Measurements from ENCODE around the gene HLF.

Gene HLF

DNA sequence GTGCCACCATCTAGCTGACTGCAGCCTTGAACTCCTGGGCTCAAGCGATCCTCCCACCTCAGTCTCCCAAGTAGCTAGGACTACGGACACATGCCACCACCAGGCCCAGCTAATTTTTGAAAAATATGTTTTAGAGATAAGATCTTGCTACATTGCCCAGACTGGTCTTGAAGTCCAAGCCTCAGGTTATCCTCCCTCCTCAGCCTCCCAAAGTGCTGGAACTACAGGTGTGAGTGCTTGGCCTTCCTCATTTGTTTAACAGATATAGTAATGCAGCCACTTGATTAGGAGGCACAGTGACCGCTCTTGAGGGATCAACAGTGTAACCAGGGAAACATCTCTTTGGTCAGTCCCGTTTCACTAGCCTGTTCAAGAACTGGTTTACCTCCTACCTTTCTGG, 35.1 kb downstream of the HLF start:
- Mint-ChIP-seq H3K4me3 (no peak overlapping the region), H3K9me3 (no peaks in the 10 kb centered on the region), H3K27ac (no peak overlapping the region), H3K36me3 (ENCODE audit: low read depth) (no peaks in the 10 kb centered on the region), H3K27me3 (no peaks in the 10 kb centered on the region), H3K4me1 (no peaks in the 10 kb centered on the region)
- no peak for ATAC-seq
- no peak for DNase-seq

DNA sequence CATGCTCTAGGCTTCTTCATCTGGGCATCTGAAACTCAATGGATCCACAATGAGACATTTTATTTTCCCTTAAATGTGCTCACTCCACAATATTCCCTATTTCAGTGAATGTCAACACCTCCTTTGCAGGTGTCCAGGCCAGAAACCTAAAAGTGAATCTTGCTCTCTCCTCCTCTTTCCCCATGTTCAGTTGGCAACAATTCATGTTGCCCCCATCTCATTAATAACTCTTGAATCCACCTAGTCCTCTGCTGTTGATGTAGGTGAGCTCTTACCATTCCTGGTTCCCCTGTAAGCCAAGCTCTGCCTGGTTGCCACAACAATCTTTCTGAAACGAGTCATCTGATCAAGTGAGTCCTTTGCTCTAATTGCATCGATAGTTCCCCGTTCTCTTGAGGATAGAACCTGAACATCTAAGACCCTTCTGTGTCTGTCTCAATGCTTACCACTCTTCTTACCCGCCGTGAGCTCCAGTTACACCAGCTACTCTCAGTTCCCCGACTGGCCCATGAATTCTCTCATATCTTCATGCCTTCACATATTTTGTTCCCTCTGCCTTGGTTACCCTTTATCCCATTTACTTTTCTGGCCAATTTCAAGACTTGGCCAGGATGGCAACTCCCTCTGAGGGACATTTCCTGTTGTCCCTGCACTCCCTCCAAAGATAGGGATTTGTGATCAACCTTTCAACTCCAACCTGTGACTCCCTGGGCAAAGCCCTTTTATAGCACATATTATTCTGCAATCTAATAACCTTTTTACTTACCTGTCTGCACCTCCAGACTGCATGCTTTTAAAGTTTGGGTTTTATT, 35.9 kb downstream of the HLF start:
- no peaks in the 10 kb centered on the region for H3K36me3 Mint-ChIP-seq (ENCODE audit: low read depth)
- H3K27me3 Mint-ChIP-seq = no peaks in the 10 kb centered on the region
- H3K27ac Mint-ChIP-seq = no peak overlapping the region
- no peak overlapping the region for H3K4me3 Mint-ChIP-seq
- H3K4me1 Mint-ChIP-seq = no peaks in the 10 kb centered on the region
- no peak for DNase-seq
- H3K9me3 Mint-ChIP-seq = no peaks in the 10 kb centered on the region
- no peak for ATAC-seq

DNA sequence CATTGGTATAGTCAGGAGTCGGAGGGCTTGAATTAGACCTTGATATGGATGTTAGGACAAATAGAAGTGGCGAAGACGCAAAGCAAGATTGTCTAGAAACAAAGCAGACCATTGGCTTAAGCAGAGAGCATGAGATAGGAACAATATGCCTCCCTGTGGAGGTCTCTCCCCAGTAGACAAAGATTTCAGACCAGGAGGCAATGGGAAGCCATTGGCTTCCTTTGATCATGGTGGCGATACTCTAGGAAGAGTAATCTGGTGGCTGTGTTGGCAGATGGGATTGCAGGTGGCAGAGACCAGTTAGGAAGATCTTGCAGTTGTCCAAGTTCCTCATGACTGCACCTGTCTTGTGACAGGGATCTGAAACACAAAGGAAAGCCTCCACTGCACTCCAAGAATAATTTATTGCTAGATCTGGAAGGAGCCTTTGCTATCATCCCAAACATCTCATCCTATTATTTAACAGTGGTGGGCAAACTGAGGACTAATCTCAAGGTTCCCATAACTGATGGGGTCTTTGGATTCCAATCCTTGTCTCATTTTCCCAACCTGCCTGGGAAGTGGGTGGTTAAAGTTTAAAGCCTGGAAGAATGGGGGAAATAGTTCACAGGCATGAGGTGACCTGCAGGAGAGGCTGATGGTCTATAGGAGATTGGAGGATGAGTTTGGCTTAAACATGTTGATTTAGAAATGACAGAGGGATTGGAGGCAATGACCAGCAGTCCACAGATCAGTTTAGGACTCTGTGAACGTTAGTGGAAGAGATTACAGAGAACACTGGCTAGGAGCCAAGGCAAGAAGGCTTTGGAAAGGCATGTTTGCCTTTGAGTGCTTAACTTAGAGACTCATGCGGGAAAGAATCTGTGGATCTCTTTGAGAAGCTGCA, 37.0 kb downstream of the HLF start:
- H3K27ac Mint-ChIP-seq = no peak overlapping the region
- H3K4me3 Mint-ChIP-seq = no peak overlapping the region
- H3K36me3 Mint-ChIP-seq (ENCODE audit: low read depth) = no peaks in the 10 kb centered on the region
- peaks cover 3% of the 10 kb centered on the region for H3K27me3 Mint-ChIP-seq
- no peaks in the 10 kb centered on the region for H3K4me1 Mint-ChIP-seq
- no peaks in the 10 kb centered on the region for H3K9me3 Mint-ChIP-seq
- ATAC-seq = no peak
- no peak for DNase-seq

DNA sequence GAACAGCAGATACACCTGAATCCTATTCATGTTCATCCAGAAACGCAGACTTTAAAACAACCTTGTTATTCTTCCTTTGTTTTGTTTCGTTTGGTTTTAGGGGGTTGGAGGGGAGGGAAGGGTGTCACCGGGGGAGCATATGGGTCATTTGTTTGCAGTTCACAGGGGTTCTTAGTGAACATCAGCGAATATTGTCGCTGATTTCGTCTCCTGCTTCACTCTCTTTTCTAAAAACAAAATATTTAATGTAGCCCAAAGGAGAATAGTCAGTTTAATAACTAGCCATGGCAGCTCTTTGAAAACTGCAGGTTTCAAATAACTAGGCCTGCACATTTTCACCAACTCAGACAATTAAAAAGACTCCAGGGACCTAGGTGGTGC, 37.6 kb downstream of the HLF start:
- no peak overlapping the region for H3K27ac Mint-ChIP-seq
- no peaks in the 10 kb centered on the region for H3K9me3 Mint-ChIP-seq
- H3K4me3 Mint-ChIP-seq = no peak overlapping the region
- ATAC-seq (no peak), DNase-seq (no peak)
- no peaks in the 10 kb centered on the region for H3K4me1 Mint-ChIP-seq
- no peaks in the 10 kb centered on the region for H3K36me3 Mint-ChIP-seq (ENCODE audit: low read depth)
- peaks cover 5% of the 10 kb centered on the region for H3K27me3 Mint-ChIP-seq

- no peak for ATAC-seq
- no peak for DNase-seq
- Mint-ChIP-seq H3K4me3 (no peak overlapping the region), H3K36me3 (ENCODE audit: low read depth) (no peaks in the 10 kb centered on the region), H3K4me1 (no peaks in the 10 kb centered on the region), H3K27ac (no peak overlapping the region), H3K27me3 (peaks cover 10% of the 10 kb centered on the region), H3K9me3 (no peaks in the 10 kb centered on the region)
Observed at GRCh38 chr17:55303008-55303493, 38.3 kb downstream of the HLF start.

DNA sequence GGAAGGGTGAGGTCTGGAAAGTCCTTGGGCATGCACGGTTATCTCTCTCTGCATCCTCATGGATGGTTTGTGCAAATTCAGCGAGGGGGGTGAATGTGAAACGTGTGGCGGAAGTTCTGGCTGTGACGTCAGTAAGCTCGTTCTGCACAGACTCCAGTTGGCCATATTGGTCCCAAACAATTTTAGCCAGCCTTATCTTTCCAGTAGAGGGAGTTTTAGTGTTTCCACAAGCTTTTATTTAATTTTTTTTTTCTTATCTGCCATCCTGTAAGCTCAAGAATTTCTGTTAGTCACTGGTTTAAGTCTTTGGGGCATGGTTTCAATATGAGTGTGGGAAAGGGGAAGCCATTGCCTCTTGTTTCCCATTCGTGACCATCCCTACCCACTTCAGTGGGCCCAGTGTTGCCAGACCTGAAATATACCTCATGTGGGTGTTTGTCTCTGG, 39.0 kb downstream of the HLF start:
- ATAC-seq (peak; percentile 59), DNase-seq (no peak)
- Mint-ChIP-seq H3K36me3 (ENCODE audit: low read depth) (no peaks in the 10 kb centered on the region), H3K4me1 (no peaks in the 10 kb centered on the region), H3K27ac (no peak overlapping the region), H3K4me3 (no peak overlapping the region), H3K9me3 (no peaks in the 10 kb centered on the region), H3K27me3 (peaks cover 11% of the 10 kb centered on the region)

- DNase-seq (no peak), ATAC-seq (no peak)
- Mint-ChIP-seq H3K27me3 (peaks cover 11% of the 10 kb centered on the region), H3K4me1 (no peaks in the 10 kb centered on the region), H3K9me3 (no peaks in the 10 kb centered on the region), H3K4me3 (no peak overlapping the region), H3K27ac (no peak overlapping the region), H3K36me3 (ENCODE audit: low read depth) (no peaks in the 10 kb centered on the region)
Observed at GRCh38 chr17:55304171-55304859, 39.6 kb downstream of the HLF start.

- H3K4me1 Mint-ChIP-seq = no peaks in the 10 kb centered on the region
- H3K4me3 Mint-ChIP-seq = no peak overlapping the region
- H3K36me3 Mint-ChIP-seq (ENCODE audit: low read depth) = no peaks in the 10 kb centered on the region
- H3K9me3 Mint-ChIP-seq = no peaks in the 10 kb centered on the region
- DNase-seq (no peak), ATAC-seq (no peak)
- no peak overlapping the region for H3K27ac Mint-ChIP-seq
- H3K27me3 Mint-ChIP-seq = peaks cover 12% of the 10 kb centered on the region
Observed at GRCh38 chr17:55305321-55306087, 40.7 kb downstream of the HLF start.

GRCh38 chr17:55307879-55308278, 43.1 kb downstream of the HLF start:
- Mint-ChIP-seq H3K27ac (no peak overlapping the region), H3K4me3 (no peak overlapping the region)

GRCh38 chr17:55308613-55309391, 44.0 kb downstream of the HLF start:
- no peak for ATAC-seq
- Mint-ChIP-seq H3K4me1 (no peaks in the 10 kb centered on the region), H3K36me3 (ENCODE audit: low read depth) (no peaks in the 10 kb centered on the region), H3K9me3 (no peaks in the 10 kb centered on the region), H3K27ac (no peak overlapping the region), H3K4me3 (no peak overlapping the region), H3K27me3 (peaks cover 12% of the 10 kb centered on the region)
- DNase-seq = no peak

More at GRCh38 chr17:55307879-55308278, 43.1 kb downstream of the HLF start:
- Mint-ChIP-seq H3K9me3 (no peaks in the 10 kb centered on the region), H3K36me3 (ENCODE audit: low read depth) (no peaks in the 10 kb centered on the region), H3K4me1 (no peaks in the 10 kb centered on the region), H3K27me3 (peaks cover 12% of the 10 kb centered on the region)
- ATAC-seq (no peak), DNase-seq (no peak)

DNA sequence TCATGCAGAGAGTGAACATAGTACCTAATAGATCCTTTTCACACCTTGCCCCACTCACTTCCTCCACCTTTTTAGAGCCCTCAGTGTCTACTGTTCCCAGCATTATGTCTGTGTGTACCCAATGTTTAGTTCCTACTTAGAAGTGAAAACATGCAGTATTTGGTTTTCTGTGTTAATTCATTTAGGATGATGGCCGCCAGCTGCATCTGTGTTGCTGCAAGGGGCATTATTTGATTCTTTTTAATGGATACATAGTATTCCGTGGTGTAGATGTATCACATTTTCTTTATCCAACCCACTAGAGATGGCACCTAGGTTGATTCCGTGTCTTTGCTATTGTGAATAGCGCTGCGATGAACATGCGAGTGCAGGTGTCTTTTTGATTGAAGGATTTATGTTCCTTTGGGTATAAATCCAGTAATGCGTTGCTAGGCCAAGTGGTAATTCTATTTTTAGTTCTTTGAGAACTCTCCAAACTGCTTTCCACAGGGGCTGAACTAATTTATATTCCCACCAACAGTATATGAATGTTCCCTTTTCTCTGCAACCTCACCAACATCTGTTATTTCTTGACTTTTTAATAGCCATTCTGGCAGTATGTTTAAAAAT, 47.1 kb downstream of the HLF start:
- Mint-ChIP-seq H3K36me3 (ENCODE audit: low read depth) (no peaks in the 10 kb centered on the region), H3K27ac (no peak overlapping the region), H3K4me3 (no peak overlapping the region), H3K4me1 (peaks cover 11% of the 10 kb centered on the region), H3K27me3 (peaks cover 8% of the 10 kb centered on the region), H3K9me3 (no peaks in the 10 kb centered on the region)
- no peak for DNase-seq
- no peak for ATAC-seq

GRCh38 chr17:55312852-55313251, 48.1 kb downstream of the HLF start:
- peaks cover 4% of the 10 kb centered on the region for H3K27me3 Mint-ChIP-seq
- no peak overlapping the region for H3K27ac Mint-ChIP-seq
- H3K9me3 Mint-ChIP-seq = no peaks in the 10 kb centered on the region
- H3K4me1 Mint-ChIP-seq = peaks cover 11% of the 10 kb centered on the region
- H3K4me3 Mint-ChIP-seq = no peak overlapping the region
- DNase-seq = no peak
- H3K36me3 Mint-ChIP-seq (ENCODE audit: low read depth) = no peaks in the 10 kb centered on the region
- no peak for ATAC-seq

Data from activated naive CD8-positive, alpha-beta T cell treated with anti-CD3 and anti-CD28 coated beads, Interleukin-2, amount 50 U/mL, for 24 hours (primary cell).